Activated CD4-positive, alpha-beta T cell treated with anti-CD3 and anti-CD28 coated beads, Interleukin-2, amount 10 ng/mL, durations not matched to agents 24 days and 14 days (primary cell): Measurements from ENCODE around the gene HK3. TPM values are rescaled to one million over a fixed set of nuclear protein-coding genes. Genes with fewer than 3 reads are reported as not detected.

Source experiments
- DNase-seq: peaks from one replicate; pipeline ENCODE4 v3.0.0; 2022
- H3K27ac Mint-ChIP-seq: one replicate; pipeline ENCODE4 v1.8.0; 2022; ENCODE audit warnings: mild to moderate bottlenecking, mixed read lengths
- H3K27me3 Mint-ChIP-seq: one replicate; pipeline ENCODE4 v1.8.0; 2022; ENCODE audit warnings: mixed read lengths
- H3K36me3 Mint-ChIP-seq: one replicate; pipeline ENCODE4 v1.8.0; 2022; ENCODE audit warnings: low read depth, mild to moderate bottlenecking, mixed read lengths
- H3K4me1 Mint-ChIP-seq: one replicate; pipeline ENCODE4 v1.8.0; 2021; ENCODE audit warnings: mixed read lengths
- H3K4me3 Mint-ChIP-seq: one replicate; pipeline ENCODE4 v1.8.0; 2022; ENCODE audit warnings: mild to moderate bottlenecking, moderate library complexity, mixed read lengths
- H3K9me3 Mint-ChIP-seq: one replicate; pipeline ENCODE4 v1.8.0; 2021; ENCODE audit warnings: mixed read lengths
- intact Hi-C: fragments of 100-400 bp; cut with micrococcal nuclease; formaldehyde crosslinking; loops from one replicate; pipeline ENCODE4 v1.15.1; 2023
- total RNA-seq: library from RNA; stranded (reverse); gene quantifications from 2 replicates; pipeline ENCODE4 v1.2.3, GENCODE V29; 2022

The HK3 gene
- total RNA-seq, 1 donor from 2014 or later = 0.21 TPM

DNA sequence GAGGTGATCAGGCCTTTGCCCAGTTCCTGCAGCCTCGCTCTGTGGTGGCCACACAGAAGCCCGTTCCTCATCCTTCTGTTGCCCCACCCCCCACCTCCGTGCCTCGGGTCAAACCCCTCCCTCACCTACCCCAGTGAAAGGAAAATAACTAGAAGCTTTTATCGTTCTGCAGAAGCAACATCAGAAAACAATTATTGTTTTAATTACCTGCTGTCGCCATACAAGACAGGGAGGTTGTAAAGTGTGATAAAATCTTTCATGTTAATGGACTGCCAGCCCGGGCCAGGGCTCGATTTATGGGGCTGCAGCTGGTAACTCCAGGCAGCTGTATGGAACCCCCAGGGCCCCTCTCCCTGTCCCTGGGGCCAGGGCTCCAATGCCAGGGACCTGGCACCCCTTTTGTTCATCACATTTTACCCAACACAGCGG, 68.1 kb downstream of the HK3 start:
- Mint-ChIP-seq H3K4me1 (no peaks in the 10 kb centered on the region), H3K27ac (no peak overlapping the region), H3K27me3 (peaks cover 2% of the 10 kb centered on the region), H3K4me3 (no peak overlapping the region), H3K9me3 (no peaks in the 10 kb centered on the region), H3K36me3 (no peaks in the 10 kb centered on the region)
- intact Hi-C loops = no loop called here
- no peak for DNase-seq

Other genes starting within 250 kb of the HK3 start
- gene UNC5A, start 88.8 kb downstream of the HK3 start, total RNA-seq = not detected in 2 replicates
- gene UIMC1, start 107.4 kb upstream of the HK3 start, total RNA-seq = 65.2 and 68.5 TPM in 2 replicates
- 30.2 and 32.1 TPM in 2 replicates for gene ZNF346, start 123.3 kb upstream of the HK3 start, total RNA-seq
- 1.6 and 2.4 TPM in 2 replicates for gene FGFR4, start 187.6 kb upstream of the HK3 start, total RNA-seq
- gene NSD1, start 234.4 kb upstream of the HK3 start, total RNA-seq = 103 and 108 TPM in 2 replicates